Astrocyte of the spinal cord (primary cell): ENCODE data around the gene CLCN6.

Experiments
- DNase-seq: peaks from one replicate; pipeline ENCODE4 v3.0.0; 2011; ENCODE audit warnings: low read depth, low spot score
- H3K4me3 ChIP-seq: 2 replicates; pipeline ENCODE4 v1.5.1; 2011; ENCODE audit warnings: low read depth, mild to moderate bottlenecking, low read length, moderate library complexity
- in situ Hi-C: cut with HindIII; loops from 2 replicates; pipeline ENCODE4 v1.10.0; 2017; ENCODE audit warnings: low sequenced_read_pairs
- TF ChIP-seq, protein P1 (sequence below): IDR thresholded peaks from 2 replicates; pipeline ENCODE4 v1.5.1; 2012; ENCODE audit warnings: low read depth, mild to moderate bottlenecking, low read length, inconsistent platforms

The CLCN6 gene

GRCh38 chr1:11875094-11875493, 69.1 kb downstream of the CLCN6 start:
- no peak for DNase-seq
- H3K4me3 ChIP-seq: no peak overlapping the region
- in situ Hi-C loops: no loop called here
- TF ChIP-seq, protein P1, sequence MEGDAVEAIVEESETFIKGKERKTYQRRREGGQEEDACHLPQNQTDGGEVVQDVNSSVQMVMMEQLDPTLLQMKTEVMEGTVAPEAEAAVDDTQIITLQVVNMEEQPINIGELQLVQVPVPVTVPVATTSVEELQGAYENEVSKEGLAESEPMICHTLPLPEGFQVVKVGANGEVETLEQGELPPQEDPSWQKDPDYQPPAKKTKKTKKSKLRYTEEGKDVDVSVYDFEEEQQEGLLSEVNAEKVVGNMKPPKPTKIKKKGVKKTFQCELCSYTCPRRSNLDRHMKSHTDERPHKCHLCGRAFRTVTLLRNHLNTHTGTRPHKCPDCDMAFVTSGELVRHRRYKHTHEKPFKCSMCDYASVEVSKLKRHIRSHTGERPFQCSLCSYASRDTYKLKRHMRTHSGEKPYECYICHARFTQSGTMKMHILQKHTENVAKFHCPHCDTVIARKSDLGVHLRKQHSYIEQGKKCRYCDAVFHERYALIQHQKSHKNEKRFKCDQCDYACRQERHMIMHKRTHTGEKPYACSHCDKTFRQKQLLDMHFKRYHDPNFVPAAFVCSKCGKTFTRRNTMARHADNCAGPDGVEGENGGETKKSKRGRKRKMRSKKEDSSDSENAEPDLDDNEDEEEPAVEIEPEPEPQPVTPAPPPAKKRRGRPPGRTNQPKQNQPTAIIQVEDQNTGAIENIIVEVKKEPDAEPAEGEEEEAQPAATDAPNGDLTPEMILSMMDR: no peak

GRCh38 chr1:11877074-11877473, 71.1 kb downstream of the CLCN6 start:
- TF ChIP-seq, protein P1: no peak
- no peak overlapping the region for H3K4me3 ChIP-seq
- in situ Hi-C loops: no loop called here
- DNase-seq: no peak

DNA sequence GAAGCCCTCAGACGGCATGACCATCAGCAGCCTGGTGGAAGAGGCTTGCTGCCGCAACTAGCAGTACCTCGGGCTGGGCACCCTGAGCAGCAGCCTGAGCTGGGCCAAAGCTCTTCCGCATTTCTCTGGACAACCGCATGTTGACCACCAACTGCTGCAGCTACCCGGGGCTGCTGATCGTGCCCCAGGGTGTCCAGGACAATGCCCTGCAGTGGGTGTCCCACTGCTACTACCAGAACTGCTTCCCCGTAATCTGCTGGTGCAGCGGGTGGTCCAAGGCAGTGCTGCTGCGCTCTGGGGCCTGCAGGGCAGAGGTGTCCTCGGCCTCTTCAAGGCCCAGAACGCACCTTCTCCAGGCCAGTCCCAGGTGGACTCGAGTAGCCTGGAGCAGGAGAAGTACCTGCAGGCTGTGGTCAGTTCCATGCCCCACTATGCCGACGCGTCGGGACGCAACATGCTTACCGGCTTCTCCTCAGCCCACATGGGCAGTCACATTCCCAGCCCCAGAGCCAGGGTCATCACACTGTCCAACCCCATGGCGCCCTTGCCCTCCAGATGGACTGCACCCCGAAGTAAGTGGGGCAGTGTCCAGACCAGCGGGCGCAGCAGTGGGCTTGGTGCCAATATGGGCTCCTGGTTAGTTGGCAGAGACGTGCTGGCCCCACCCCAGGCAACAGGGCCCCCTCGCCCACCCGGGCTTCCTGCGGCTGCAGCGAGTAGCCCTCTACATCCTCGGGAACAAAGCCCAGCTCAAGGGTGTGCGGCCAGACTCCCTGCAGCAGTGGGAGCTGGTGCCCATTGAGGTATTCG, 72.3 kb downstream of the CLCN6 start:
- TF ChIP-seq, protein P1: no peak

GRCh38 chr1:11878891-11879190, 72.8 kb downstream of the CLCN6 start:
- DNase-seq: no peak
- no peak overlapping the region for H3K4me3 ChIP-seq
- TF ChIP-seq, protein P1: no peak
- in situ Hi-C loops: no loop called here

More for the DNA sequence above, 72.3 kb downstream of the CLCN6 start:
- in situ Hi-C loops: no loop called here
- H3K4me3 ChIP-seq: no peak overlapping the region
- DNase-seq: no peak

- TF ChIP-seq, protein P1: no peak
- H3K4me3 ChIP-seq: no peak overlapping the region
- in situ Hi-C loops: no loop called here
- no peak for DNase-seq
Measured at GRCh38 chr1:11879311-11880180, 73.6 kb downstream of the CLCN6 start.

GRCh38 chr1:11880181-11880575, 74.2 kb downstream of the CLCN6 start:
- H3K4me3 ChIP-seq: no peak overlapping the region
- no peak for DNase-seq
- TF ChIP-seq, protein P1: no peak
- in situ Hi-C loops: no loop called here
